GM12865 (cell line): Measurements from ENCODE around the gene SETDB2.

Experiments
- DNase-seq: peaks from one replicate; pipeline ENCODE4 v3.0.0; 2010; ENCODE audit warnings: low read depth
- H3K4me3 ChIP-seq: 2 replicates; pipeline ENCODE4 v1.5.1; 2011; ENCODE audit warnings: mild to moderate bottlenecking, low read depth, low read length, control low read depth
- CTCF ChIP-seq: IDR thresholded peaks from 2 replicates; pipeline ENCODE4 v1.5.1; 2011; ENCODE audit warnings: low read length, control low read depth, low read depth, inconsistent platforms; ENCODE audit not compliant: insufficient read depth; ENCODE audit errors: missing control alignments

The SETDB2 gene

GRCh38 chr13:49443704-49444523 is at the start of gene SETDB2, which contains the start of gene CAB39L:
TSS of gene SETDB2 (plus strand) at chr13:49444274. CDS start at chr13:49451894, 7,620 bp downstream.
TSS of gene CAB39L (minus strand) at chr13:49444064. CDS start at chr13:49382910, 61,154 bp downstream.
- peak; percentile 100 for DNase-seq
- H3K4me3 ChIP-seq = peak within 1 kb of the TSS; percentile 81
- peak; percentile 22 for TF ChIP-seq CTCF

GRCh38 chr13:49395451-49395865 is 48.6 kb upstream of the SETDB2 start:
- DNase-seq = no peak
- no peak for TF ChIP-seq CTCF
- H3K4me3 ChIP-seq = no peak overlapping the region

- no peak for DNase-seq
- TF ChIP-seq CTCF = no peak
- H3K4me3 ChIP-seq = no peak overlapping the region
These were observed 48.1 kb upstream of the SETDB2 start for GRCh38 chr13:49395878-49396380.

- no peak for TF ChIP-seq CTCF
- H3K4me3 ChIP-seq = no peak overlapping the region
- DNase-seq = no peak
These were observed 44.1 kb upstream of the SETDB2 start for GRCh38 chr13:49399801-49400472.

GRCh38 chr13:49400755-49401659 is 43.1 kb upstream of the SETDB2 start:
- peak; percentile 28 for DNase-seq
- no peak for TF ChIP-seq CTCF
- H3K4me3 ChIP-seq = no peak overlapping the region

GRCh38 chr13:49403996-49404702 is 39.9 kb upstream of the SETDB2 start:
- DNase-seq = no peak
- no peak for TF ChIP-seq CTCF
- H3K4me3 ChIP-seq = no peak overlapping the region
